ENCODE results near the gene ADAM10. TPM values are rescaled to one million over a fixed set of nuclear protein-coding genes. Genes with fewer than 3 reads are reported as not detected.

Gene ADAM10
- total RNA-seq, 1 donor from 2014 or later: 87.7 TPM

- Mint-ChIP-seq H3K27ac (no peak overlapping the region), H3K9me3 (peaks cover 7% of the 10 kb centered on the region), H3K4me1 (peaks cover 45% of the 10 kb centered on the region), H3K36me3 (ENCODE audit: low read depth) (peaks cover 24% of the 10 kb centered on the region), H3K27me3 (no peaks in the 10 kb centered on the region), H3K4me3 (no peak overlapping the region)
- ChIA-PET CTCF (no interaction called here), POLR2A (no interaction called here)
- DNase-seq (no peak), ATAC-seq (ENCODE audit: low read depth) (no peak)
- intact Hi-C loops (cut with micrococcal nuclease): loop anchor here (5.0 kb wide), 1 partner anchor 32 kb away; no protein-coding TSS in a partner anchor
- no peak for TF ChIP-seq CTCF (IDR thresholded peaks at IDR 0.05)
These were observed 54.7 kb downstream of the ADAM10 start for GRCh38 chr15:58694641-58695398.

GRCh38 chr15:58690703-58691102 lies 58.8 kb downstream of the ADAM10 start:
- Mint-ChIP-seq H3K36me3 (ENCODE audit: low read depth) (peaks cover 11% of the 10 kb centered on the region), H3K27ac (no peak overlapping the region), H3K27me3 (no peaks in the 10 kb centered on the region), H3K4me1 (peaks cover 33% of the 10 kb centered on the region), H3K9me3 (no peaks in the 10 kb centered on the region), H3K4me3 (no peak overlapping the region)
- ChIA-PET CTCF (interaction anchor here (1.0 kb wide), 1 partner anchor 80 kb away, joined by 8 read pairs; the partner anchor contains the start of gene MINDY2), POLR2A (interaction anchor here (0.6 to 1.5 kb wide), 3 partner anchors 59 to 1485 kb away, joined by 4 to 7 read pairs (median 7); partner anchors contain the start of genes ADAM10 and MINDY2)
- ATAC-seq (ENCODE audit: low read depth) (peak; percentile 97), DNase-seq (no peak)
- TF ChIP-seq CTCF (IDR thresholded peaks at IDR 0.05): no peak
- intact Hi-C loops (cut with micrococcal nuclease): loop anchor here (1.0 to 5.0 kb wide), 3 partner anchors 37 to 81 kb away; partner anchors contain the start of genes ADAM10 and MINDY2

- DNase-seq (no peak), ATAC-seq (ENCODE audit: low read depth) (no peak)
- Mint-ChIP-seq H3K4me3 (no peak overlapping the region), H3K9me3 (no peaks in the 10 kb centered on the region), H3K27me3 (no peaks in the 10 kb centered on the region), H3K36me3 (ENCODE audit: low read depth) (peaks cover 10% of the 10 kb centered on the region), H3K27ac (no peak overlapping the region), H3K4me1 (peaks cover 30% of the 10 kb centered on the region)
- intact Hi-C loops (cut with micrococcal nuclease): loop anchor here (1.0 to 5.0 kb wide), 3 partner anchors 38 to 82 kb away; partner anchors contain the start of genes ADAM10 and MINDY2
- POLR2A ChIA-PET: no interaction called here
- CTCF ChIA-PET: no interaction called here
- no peak for TF ChIP-seq CTCF (IDR thresholded peaks at IDR 0.05)
These were observed 59.9 kb downstream of the ADAM10 start for GRCh38 chr15:58689646-58690045.

- DNase-seq (no peak), ATAC-seq (ENCODE audit: low read depth) (no peak)
- H3K4me3 Mint-ChIP-seq: no peak overlapping the region
- TF ChIP-seq CTCF (IDR thresholded peaks at IDR 0.05): no peak
- POLR2A ChIA-PET: no interaction called here
- no peaks in the 10 kb centered on the region for H3K9me3 Mint-ChIP-seq
- no peaks in the 10 kb centered on the region for H3K27me3 Mint-ChIP-seq
- peaks cover 12% of the 10 kb centered on the region for H3K36me3 Mint-ChIP-seq (ENCODE audit: low read depth)
- intact Hi-C loops (cut with micrococcal nuclease): no loop called here
- no peak overlapping the region for H3K27ac Mint-ChIP-seq
- CTCF ChIA-PET: no interaction called here
- H3K4me1 Mint-ChIP-seq: peaks cover 27% of the 10 kb centered on the region
These were observed 63.2 kb downstream of the ADAM10 start for GRCh38 chr15:58686286-58686685.

- TF ChIP-seq CTCF (IDR thresholded peaks at IDR 0.05): no peak
- DNase-seq (no peak), ATAC-seq (ENCODE audit: low read depth) (no peak)
- Mint-ChIP-seq H3K4me3 (no peak overlapping the region), H3K9me3 (no peaks in the 10 kb centered on the region), H3K36me3 (ENCODE audit: low read depth) (peaks cover 16% of the 10 kb centered on the region), H3K27ac (no peak overlapping the region), H3K4me1 (peaks cover 12% of the 10 kb centered on the region), H3K27me3 (no peaks in the 10 kb centered on the region)
- ChIA-PET CTCF (no interaction called here), POLR2A (no interaction called here)
- intact Hi-C loops (cut with micrococcal nuclease): no loop called here
These were observed 64.8 kb downstream of the ADAM10 start for GRCh38 chr15:58684751-58685150.
